Measurements from ENCODE around the gene PLCH2.

- TF ChIP-seq EP300 (IDR thresholded peaks at IDR 0.05; ENCODE audit: borderline replicate concordance) (no peak), TAF1 (IDR thresholded peaks at IDR 0.05; ENCODE audit: low read depth) (no peak), CEBPB (IDR thresholded peaks at IDR 0.05) (no peak), USF1 (IDR thresholded peaks at IDR 0.05) (no peak), EGR1 (IDR thresholded peaks at IDR 0.05) (no peak), NFIC (IDR thresholded peaks at IDR 0.05) (no peak)
Observed at GRCh38 chr1:2520206-2520605, 44.1 kb downstream of the PLCH2 start.
